K562 (cell line): ENCODE measurements around the gene APCDD1. TPM values are rescaled to one million over a fixed set of nuclear protein-coding genes. Genes with fewer than 3 reads are reported as not detected.

Experiments
- ATAC-seq: fragments of 200-7000 bp; cut with Tn5 transposase; 3 replicates; pipeline ENCODE4 v1.9.1; 2020; ENCODE audit warnings: moderate library complexity
- BruUV-seq: library from RNA; stranded (reverse); fragments of 400-500 nt; replicated peaks from 2 replicates; lab custom pipeline; 2021; lab: Mats Ljungman, UMichigan
- CTCF ChIA-PET: fragments of 300-600 bp; formaldehyde crosslinking; extraction: SDS; loops from one replicate; lab custom pipeline; 2021; ENCODE audit warnings: low intra/inter-chr PET ratio; lab: Yijun Ruan, JAX
- POLR2A ChIA-PET: fragments of 300-600, 350-650 bp; sonication (Branson Sonifier 250); formaldehyde crosslinking; extraction: SDS; loops from one replicate; lab custom pipeline; 2021; ENCODE audit warnings: antibody characterized with exemption, inconsistent platforms; lab: Yijun Ruan, JAX
- DNase-seq, 4 experiments: peaks; one replicate each; pipeline versions ENCODE4 v3.0.0 to v3.0.0-alpha.2; 2011 to 2018; ENCODE audit warnings: low spot score in 3 of 4, mixed read lengths in 3 of 4; ENCODE audit errors: extremely low read depth in 1 of 4
- FAIRE-seq: peaks from 2 replicates; lab custom pipeline; 2011; peaks lifted over from hg19 to GRCh38; lab: Jason Lieb, UNC
- H2AFZ ChIP-seq: 2 replicates; pipeline ENCODE4 v1.6.0; 2011; ENCODE audit warnings: low read depth, low read length, control low read depth, inconsistent platforms
- H3K27ac ChIP-seq: fragments of 200-600 bp; 3 replicates; pipeline ENCODE4 v1.8.0; 2011; ENCODE audit warnings: low read depth, mild to moderate bottlenecking, control low read depth, inconsistent platforms, low read length, moderate library complexity, mixed read lengths; ENCODE audit errors: extremely low read depth
- H3K27me3 ChIP-seq, 2 experiments: fragments of 300-600 bp in 1 of 2; 2 replicates in 1 of 2; 3 replicates in 1 of 2; pipeline versions ENCODE4 v1.6.0 to v1.8.0; 2011; ENCODE audit warnings: inconsistent platforms in 2 of 2, low read length in 2 of 2, mild to moderate bottlenecking in 1 of 2, mixed read lengths in 1 of 2, moderate library complexity in 1 of 2; ENCODE audit not compliant: control insufficient read depth in 2 of 2, insufficient read depth in 2 of 2
- H3K36me3 ChIP-seq: fragments of 300-600 bp; 3 replicates; pipeline ENCODE4 v1.8.0; 2011; ENCODE audit warnings: mild to moderate bottlenecking, low read length, inconsistent platforms; ENCODE audit not compliant: control insufficient read depth, insufficient read depth
- H3K4me1 ChIP-seq, 2 experiments: fragments of 200-600 bp in 1 of 2; replicated peaks in 1 of 2; 2 replicates in 1 of 2; 3 replicates in 1 of 2; pipeline versions ENCODE4 v1.5.1 to v1.8.0; 2011; ENCODE audit warnings: inconsistent platforms in 2 of 2, low read length in 2 of 2, mild to moderate bottlenecking in 1 of 2, mixed read lengths in 1 of 2, moderate library complexity in 1 of 2; ENCODE audit not compliant: control insufficient read depth in 2 of 2, insufficient read depth in 2 of 2
- H3K4me2 ChIP-seq: 2 replicates; pipeline ENCODE4 v1.6.1; 2011; ENCODE audit warnings: low read length, control low read depth, inconsistent platforms, mixed read lengths; ENCODE audit not compliant: insufficient read depth
- H3K4me3 ChIP-seq: fragments of 200-600 bp; sonication (generic), shearing (Covaris generic); 2 replicates; pipeline ENCODE4 v1.5.1; 2016; ENCODE audit warnings: control low read depth, inconsistent platforms
- H3K79me2 ChIP-seq: fragments of 200-600 bp; 3 replicates; pipeline ENCODE4 v1.8.0; 2011; ENCODE audit warnings: low read length, inconsistent platforms; ENCODE audit not compliant: control insufficient read depth, insufficient read depth
- H3K9ac ChIP-seq, 2 experiments: 2 replicates each; pipeline versions ENCODE4 v1.6.0 to v1.6.1; 2011; ENCODE audit warnings: low read depth in 2 of 2, low read length in 2 of 2, control low read depth in 1 of 2, inconsistent platforms in 1 of 2, mild to moderate bottlenecking in 1 of 2, mixed read lengths in 1 of 2; ENCODE audit not compliant: insufficient read depth in 1 of 2
- H3K9me1 ChIP-seq: one replicate; pipeline ENCODE4 v1.6.0; 2011; ENCODE audit warnings: inconsistent platforms, mild to moderate bottlenecking, low read length, moderate library complexity; ENCODE audit not compliant: control insufficient read depth, insufficient read depth
- H3K9me3 ChIP-seq: replicated peaks from 2 replicates; pipeline ENCODE4 v1.5.1; 2011; ENCODE audit warnings: low read depth, low read length, inconsistent platforms; ENCODE audit not compliant: control insufficient read depth, insufficient read depth
- H4K20me1 ChIP-seq: replicated peaks from 2 replicates; pipeline ENCODE4 v1.6.1; 2011; ENCODE audit warnings: low read length, inconsistent platforms, mixed read lengths; ENCODE audit not compliant: control insufficient read depth, insufficient read depth
- GABPA ChIP-seq: fragments of 200-800 bp; sonication (Bioruptor generic); conservative IDR thresholded peaks from 2 replicates; pipeline ENCODE4 v1.6.1; 2016; ENCODE audit warnings: low read depth, missing genetic modification characterization, missing compliant biosample characterization
- GABPB1 ChIP-seq: sonication (generic); formaldehyde crosslinking; IDR thresholded peaks from 2 replicates; pipeline ENCODE4 v1.8.0; 2022; ENCODE audit warnings: mild to moderate bottlenecking, missing genetic modification reagents
- GTF2B ChIP-seq: IDR thresholded peaks from 2 replicates; pipeline ENCODE4 v1.6.1; 2011; ENCODE audit not compliant: insufficient read length; ENCODE audit errors: extremely low read depth
- KDM1A ChIP-seq, 2 experiments: fragments of 450-650 bp; IDR thresholded peaks; 2 replicates each; pipeline ENCODE4 v1.6.1; 2016; ENCODE audit warnings: mild to moderate bottlenecking in 2 of 2
- NCOA2 ChIP-seq, 2 experiments: fragments of 450-650 bp; IDR thresholded peaks; 2 replicates each; pipeline ENCODE4 v1.6.1; 2018; ENCODE audit warnings: mild to moderate bottlenecking in 2 of 2, moderate library complexity in 1 of 2; ENCODE audit not compliant: partially characterized antibody in 2 of 2
- NR2C1 ChIP-seq, 2 experiments: fragments of 450-650 bp; IDR thresholded peaks; 2 replicates each; pipeline ENCODE4 v1.6.1; 2017; ENCODE audit warnings: mild to moderate bottlenecking in 2 of 2, antibody characterized with exemption in 1 of 2, inconsistent platforms in 1 of 2, missing compliant biosample characterization in 1 of 2, missing genetic modification characterization in 1 of 2
- PML ChIP-seq: IDR thresholded peaks from 2 replicates; pipeline ENCODE4 v1.6.1; 2012; ENCODE audit warnings: low read length, inconsistent platforms
- RFX5 ChIP-seq: IDR thresholded peaks from 2 replicates; pipeline ENCODE4 v1.6.1; 2011; ENCODE audit warnings: low read depth, mild to moderate bottlenecking, improper control_type of control experiment, low read length
- YY1 ChIP-seq, 3 experiments: IDR thresholded peaks; 2 replicates each; pipeline ENCODE4 v1.6.1; 2011; ENCODE audit warnings: low read length in 2 of 3, mild to moderate bottlenecking in 2 of 3, moderate library complexity in 2 of 3, borderline replicate concordance in 1 of 3, control low read depth in 1 of 3, low read depth in 1 of 3; ENCODE audit not compliant: insufficient read depth in 3 of 3, insufficient replicate concordance in 2 of 3, control insufficient read depth in 1 of 3, insufficient read length in 1 of 3; ENCODE audit errors: extremely low read depth in 1 of 3
- ZBTB17 ChIP-seq: fragments of 450-650 bp; formaldehyde crosslinking; IDR thresholded peaks from 2 replicates; pipeline ENCODE4 v1.4.0; 2020; ENCODE audit warnings: mild to moderate bottlenecking
- ZNF780A ChIP-seq: fragments of 250-450 bp; sonication (Bioruptor Pico); IDR thresholded peaks from 2 replicates; pipeline ENCODE4 v1.5.0; 2021; ENCODE audit warnings: mild to moderate bottlenecking
- WGBS: fragments of 100-300 bp; shearing (Covaris generic); methylation state at CpG from one replicate; pipeline ENCODE4 v1.1.6; 2016; ENCODE audit warnings: low coverage, mixed read lengths; ENCODE audit not compliant: insufficient coverage; ENCODE audit errors: missing lambda C conversion rate; 5-methylcytosine and 5-hydroxymethylcytosine counted together
- in situ Hi-C: fragments of 300-500 bp; cut with MboI; formaldehyde crosslinking; loops from 4 replicates; pipeline ENCODE4 v1.15.0; 2018; ENCODE audit warnings: inconsistent platforms, mixed read lengths
- intact Hi-C: fragments of 100-400 bp; cut with micrococcal nuclease; formaldehyde crosslinking; loops from 2 replicates; pipeline ENCODE4 v1.14.2; 2022
- polyA plus RNA-seq, 8 experiments: library from polyadenylated mRNA; depleted of rRNA in 4 of 8; stranded (reverse) in 5 of 8; unstranded in 3 of 8; fragments of >200 nt; fragmentation: Nextera tagmentation in 2 of 8; fragmentation: Illumina TruSeq in 1 of 8; extraction: Ambion mirVana in 2 of 8; extraction: Trizol in 1 of 8; gene quantifications; 2 replicates each; pipeline versions ENCODE4 v1.2.1 to v1.2.3, GENCODE V29; 2011 to 2014; ENCODE audit warnings: inconsistent platforms in 1 of 8, missing spikeins in 1 of 8
- total RNA-seq, 7 experiments: library from RNA; depleted of rRNA in 6 of 7; stranded (reverse); fragments of >200 nt in 6 of 7; fragmentation: Illumina TruSeq in 2 of 7; extraction: Trizol in 2 of 7; gene quantifications; 2 replicates each; pipeline versions ENCODE4 v1.2.1 to v1.2.3, GENCODE V29; 2011 to 2021; ENCODE audit warnings: low replicate concordance in 1 of 7
- TF ChIP-seq, protein P1 (sequence below), 2 experiments: IDR thresholded peaks in 1 of 2; conservative IDR thresholded peaks in 1 of 2; 2 replicates each; pipeline ENCODE4 v1.6.1; 2016; ENCODE audit warnings: low read depth in 2 of 2, mild to moderate bottlenecking in 1 of 2, missing compliant biosample characterization in 1 of 2, missing genetic modification characterization in 1 of 2, moderate library complexity in 1 of 2

APCDD1 gene
- total and polyA plus RNA-seq, 9 of the 15 experiments (the other 6 are each of a cell fraction or from before 2014, with no cell fraction given) = 0.07 TPM; not detected in 8

DNA sequence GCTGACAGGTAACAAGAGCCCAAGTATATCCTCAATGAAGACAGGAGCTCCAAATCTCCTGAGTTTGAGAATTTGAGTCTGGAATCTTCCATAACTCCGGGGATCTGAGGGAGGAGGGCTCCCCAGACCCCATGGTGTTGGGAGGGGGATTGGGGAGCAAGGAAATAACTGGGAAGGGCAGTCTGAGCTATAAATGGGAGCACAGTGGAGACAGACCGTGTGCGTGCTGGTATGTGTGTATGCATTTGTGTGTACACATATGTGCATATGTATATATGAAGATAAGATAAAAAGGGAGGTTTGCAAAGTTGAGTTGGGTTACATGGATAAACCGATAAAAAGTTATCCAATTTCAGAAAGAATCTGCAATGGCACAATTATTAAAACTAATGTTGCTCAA lies 2.3 kb downstream of the APCDD1 start:
- Histone ChIP-seq H3K4me1 (peaks cover 0 to 4% of the 10 kb centered on the region in 2 experiments; a peak in 1 of 5 replicates), H3K9me1 (no peaks in the 10 kb centered on the region), H2AFZ (no peak overlapping the region), H4K20me1 (no peaks in the 10 kb centered on the region), H3K79me2 (no peaks in the 10 kb centered on the region), H3K36me3 (no peaks in the 10 kb centered on the region), H3K27me3 (peaks cover 17 to 33% of the 10 kb centered on the region in 2 experiments; a peak in 4 of 5 replicates), H3K27ac (no peak overlapping the region), H3K9me3 (no peaks in the 10 kb centered on the region), H3K4me3 (no peak overlapping the region), H3K4me2 (no peak overlapping the region), H3K9ac (no peak overlapping the region)
- FAIRE-seq (no peak), ATAC-seq (no peak), DNase-seq (no peak)
- BruUV-seq = no TSS peak
- 0% methylated on average over 4 of the region's 4 CpGs for WGBS
- intact Hi-C loops (no loop called here), in situ Hi-C loops (no loop called here)
- no peak for TF ChIP-seq PML
- TF ChIP-seq KDM1A (IDR thresholded peaks at IDR 0.05) = no peak
- no peak for TF ChIP-seq RFX5
- no peak for TF ChIP-seq ZNF780A
- TF ChIP-seq NCOA2 (IDR thresholded peaks at IDR 0.05; ENCODE audit: partially characterized antibody in 2 of 2) = no peak
- ChIA-PET POLR2A (no interaction called here), CTCF (no interaction called here)

DNA sequence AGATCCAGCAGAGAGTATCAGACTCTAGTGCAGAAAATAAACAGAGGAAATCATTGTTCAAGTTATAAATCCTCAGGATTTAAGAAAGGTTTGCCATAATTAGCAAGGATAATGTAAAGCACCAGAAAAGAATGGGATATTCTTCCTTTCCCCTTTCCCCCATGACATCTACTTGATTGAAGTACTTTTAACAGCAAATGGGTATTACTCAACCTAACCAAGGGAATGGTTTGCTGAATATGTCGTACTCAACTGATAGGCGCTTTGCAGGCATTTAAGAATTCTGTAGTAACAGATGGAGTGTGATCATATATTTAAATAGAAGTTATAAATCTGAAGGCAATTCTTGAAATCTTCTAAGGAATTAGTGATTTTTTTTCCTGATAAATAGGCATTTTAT lies 2.7 kb downstream of the APCDD1 start:
- Histone ChIP-seq H3K9me1 (no peaks in the 10 kb centered on the region), H3K4me3 (no peak overlapping the region), H4K20me1 (no peaks in the 10 kb centered on the region), H3K9me3 (no peaks in the 10 kb centered on the region), H3K27ac (no peak overlapping the region), H2AFZ (no peak overlapping the region), H3K4me2 (no peak overlapping the region), H3K9ac (no peak overlapping the region), H3K27me3 (peaks cover 16 to 33% of the 10 kb centered on the region in 2 experiments; a peak in 4 of 5 replicates), H3K79me2 (no peaks in the 10 kb centered on the region), H3K36me3 (no peaks in the 10 kb centered on the region), H3K4me1 (peaks cover 0 to 4% of the 10 kb centered on the region in 2 experiments; a peak in 1 of 5 replicates)
- FAIRE-seq (no peak), ATAC-seq (no peak), DNase-seq (no peak)
- in situ Hi-C loops (no loop called here), intact Hi-C loops (no loop called here)
- CTCF ChIA-PET = no interaction called here
- BruUV-seq = no TSS peak
- WGBS = 10% methylated on average over 2 of the region's 2 CpGs
- POLR2A ChIA-PET = no interaction called here
- TF ChIP-seq, protein P1, sequence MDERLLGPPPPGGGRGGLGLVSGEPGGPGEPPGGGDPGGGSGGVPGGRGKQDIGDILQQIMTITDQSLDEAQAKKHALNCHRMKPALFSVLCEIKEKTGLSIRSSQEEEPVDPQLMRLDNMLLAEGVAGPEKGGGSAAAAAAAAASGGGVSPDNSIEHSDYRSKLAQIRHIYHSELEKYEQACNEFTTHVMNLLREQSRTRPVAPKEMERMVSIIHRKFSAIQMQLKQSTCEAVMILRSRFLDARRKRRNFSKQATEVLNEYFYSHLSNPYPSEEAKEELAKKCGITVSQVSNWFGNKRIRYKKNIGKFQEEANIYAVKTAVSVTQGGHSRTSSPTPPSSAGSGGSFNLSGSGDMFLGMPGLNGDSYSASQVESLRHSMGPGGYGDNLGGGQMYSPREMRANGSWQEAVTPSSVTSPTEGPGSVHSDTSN (CRISPR knock-in tag; IDR thresholded peaks at IDR 0.05; ENCODE audit: low read depth) = no peak
- TF ChIP-seq, protein P1 (tag; conservative IDR thresholded peaks at IDR 0.05; ENCODE audit: low read depth) = no peak
- no peak for TF ChIP-seq GTF2B
- TF ChIP-seq ZBTB17 = no peak
- TF ChIP-seq GABPA = no peak
- no peak for TF ChIP-seq GABPB1 (CRISPR knock-in tag)
- TF ChIP-seq NR2C1 (IDR thresholded peaks at IDR 0.05) = no peak
- no peak for TF ChIP-seq NR2C1 (tag; IDR thresholded peaks at IDR 0.05)
- TF ChIP-seq YY1 (IDR thresholded peaks at IDR 0.05; ENCODE audit: borderline replicate concordance in 1 of 3, control insufficient read depth in 1 of 3, extremely low read depth in 1 of 3, insufficient read depth in 3 of 3, insufficient read length in 1 of 3, insufficient replicate concordance in 2 of 3, low read depth in 1 of 3, low read length in 2 of 3) = no peak
